ENCODE measurements around the gene NEMP2.

- TF ChIP-seq, protein P1, sequence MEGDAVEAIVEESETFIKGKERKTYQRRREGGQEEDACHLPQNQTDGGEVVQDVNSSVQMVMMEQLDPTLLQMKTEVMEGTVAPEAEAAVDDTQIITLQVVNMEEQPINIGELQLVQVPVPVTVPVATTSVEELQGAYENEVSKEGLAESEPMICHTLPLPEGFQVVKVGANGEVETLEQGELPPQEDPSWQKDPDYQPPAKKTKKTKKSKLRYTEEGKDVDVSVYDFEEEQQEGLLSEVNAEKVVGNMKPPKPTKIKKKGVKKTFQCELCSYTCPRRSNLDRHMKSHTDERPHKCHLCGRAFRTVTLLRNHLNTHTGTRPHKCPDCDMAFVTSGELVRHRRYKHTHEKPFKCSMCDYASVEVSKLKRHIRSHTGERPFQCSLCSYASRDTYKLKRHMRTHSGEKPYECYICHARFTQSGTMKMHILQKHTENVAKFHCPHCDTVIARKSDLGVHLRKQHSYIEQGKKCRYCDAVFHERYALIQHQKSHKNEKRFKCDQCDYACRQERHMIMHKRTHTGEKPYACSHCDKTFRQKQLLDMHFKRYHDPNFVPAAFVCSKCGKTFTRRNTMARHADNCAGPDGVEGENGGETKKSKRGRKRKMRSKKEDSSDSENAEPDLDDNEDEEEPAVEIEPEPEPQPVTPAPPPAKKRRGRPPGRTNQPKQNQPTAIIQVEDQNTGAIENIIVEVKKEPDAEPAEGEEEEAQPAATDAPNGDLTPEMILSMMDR (IDR thresholded peaks at IDR 0.05; ENCODE audit: low read length), result no peak
- TF ChIP-seq EZH2phosphoT487 (IDR thresholded peaks at IDR 0.05; ENCODE audit: low read length) (no peak), EZH2 (optimal IDR thresholded peaks at IDR 0.05; ENCODE audit: low read depth, low read length) (no peak)
Measured at GRCh38 chr2:190501702-190502407, 32.7 kb downstream of the NEMP2 start.
